ENCODE measurements around the gene TRPM5.

DNA sequence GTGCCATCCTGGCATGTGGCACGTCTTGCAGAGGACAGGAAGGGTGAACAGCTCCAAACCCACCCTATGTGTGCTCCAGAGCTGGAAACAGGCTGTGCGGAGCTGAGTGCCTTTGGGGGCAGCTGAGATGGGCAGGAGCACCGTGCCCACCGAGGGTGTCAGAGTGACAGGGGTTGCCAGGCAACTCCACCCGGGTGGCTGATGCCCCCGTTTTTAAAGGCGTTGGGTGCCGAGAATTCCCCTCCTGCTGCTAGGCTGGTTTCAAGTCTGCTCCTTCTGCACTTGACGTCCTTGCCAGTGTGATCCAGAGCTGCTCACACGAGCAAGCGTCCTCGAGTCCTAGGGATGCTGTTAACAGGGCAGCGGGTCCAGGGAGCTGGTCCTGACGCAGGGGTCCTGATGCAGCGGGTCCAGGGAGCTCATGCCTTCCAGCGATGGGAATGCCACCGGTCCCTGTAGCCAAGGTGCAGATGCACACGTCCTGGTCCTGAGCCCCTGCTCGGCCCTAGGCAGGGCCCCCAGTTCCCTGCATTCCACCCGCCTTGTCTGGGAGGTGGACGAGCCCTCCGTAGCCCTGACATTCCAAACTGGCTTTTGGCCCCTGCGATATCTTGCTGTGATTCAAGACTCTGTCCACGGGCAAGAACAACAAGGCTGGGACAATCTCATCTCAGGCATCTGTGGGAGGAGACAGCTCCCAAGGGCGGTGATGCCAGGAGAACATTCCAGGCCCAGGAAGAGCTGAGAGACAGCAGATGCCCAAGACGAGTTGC, 5.4 kb upstream of the TRPM5 start:
- no peak for TF ChIP-seq POLR2A (IDR thresholded peaks at IDR 0.05; ENCODE audit: low read depth, low read length)
- TF ChIP-seq, protein P1, sequence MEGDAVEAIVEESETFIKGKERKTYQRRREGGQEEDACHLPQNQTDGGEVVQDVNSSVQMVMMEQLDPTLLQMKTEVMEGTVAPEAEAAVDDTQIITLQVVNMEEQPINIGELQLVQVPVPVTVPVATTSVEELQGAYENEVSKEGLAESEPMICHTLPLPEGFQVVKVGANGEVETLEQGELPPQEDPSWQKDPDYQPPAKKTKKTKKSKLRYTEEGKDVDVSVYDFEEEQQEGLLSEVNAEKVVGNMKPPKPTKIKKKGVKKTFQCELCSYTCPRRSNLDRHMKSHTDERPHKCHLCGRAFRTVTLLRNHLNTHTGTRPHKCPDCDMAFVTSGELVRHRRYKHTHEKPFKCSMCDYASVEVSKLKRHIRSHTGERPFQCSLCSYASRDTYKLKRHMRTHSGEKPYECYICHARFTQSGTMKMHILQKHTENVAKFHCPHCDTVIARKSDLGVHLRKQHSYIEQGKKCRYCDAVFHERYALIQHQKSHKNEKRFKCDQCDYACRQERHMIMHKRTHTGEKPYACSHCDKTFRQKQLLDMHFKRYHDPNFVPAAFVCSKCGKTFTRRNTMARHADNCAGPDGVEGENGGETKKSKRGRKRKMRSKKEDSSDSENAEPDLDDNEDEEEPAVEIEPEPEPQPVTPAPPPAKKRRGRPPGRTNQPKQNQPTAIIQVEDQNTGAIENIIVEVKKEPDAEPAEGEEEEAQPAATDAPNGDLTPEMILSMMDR (conservative IDR thresholded peaks at IDR 0.05; ENCODE audit: low read depth, low read length): no peak
- TF ChIP-seq RAD21 (IDR thresholded peaks at IDR 0.05; ENCODE audit: low read length): no peak
- TF ChIP-seq RFX5 (IDR thresholded peaks at IDR 0.05; ENCODE audit: low read depth, low read length): no peak
- no peak for TF ChIP-seq MAFK (IDR thresholded peaks at IDR 0.05; ENCODE audit: low read depth, low read length)
- TF ChIP-seq, protein P2, sequence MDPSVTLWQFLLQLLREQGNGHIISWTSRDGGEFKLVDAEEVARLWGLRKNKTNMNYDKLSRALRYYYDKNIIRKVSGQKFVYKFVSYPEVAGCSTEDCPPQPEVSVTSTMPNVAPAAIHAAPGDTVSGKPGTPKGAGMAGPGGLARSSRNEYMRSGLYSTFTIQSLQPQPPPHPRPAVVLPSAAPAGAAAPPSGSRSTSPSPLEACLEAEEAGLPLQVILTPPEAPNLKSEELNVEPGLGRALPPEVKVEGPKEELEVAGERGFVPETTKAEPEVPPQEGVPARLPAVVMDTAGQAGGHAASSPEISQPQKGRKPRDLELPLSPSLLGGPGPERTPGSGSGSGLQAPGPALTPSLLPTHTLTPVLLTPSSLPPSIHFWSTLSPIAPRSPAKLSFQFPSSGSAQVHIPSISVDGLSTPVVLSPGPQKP (IDR thresholded peaks at IDR 0.05; ENCODE audit: borderline replicate concordance, low read depth, low read length): no peak
- no peak for TF ChIP-seq RCOR1 (IDR thresholded peaks at IDR 0.05; ENCODE audit: insufficient replicate concordance, low read length)
- no peak for TF ChIP-seq SMC3 (IDR thresholded peaks at IDR 0.05; ENCODE audit: low read depth, low read length)
- no peak for TF ChIP-seq CEBPB (IDR thresholded peaks at IDR 0.05; ENCODE audit: low read depth, low read length)
